ENCODE measurements around the gene SKI. TPM values are rescaled to one million over a fixed set of nuclear protein-coding genes. Genes with fewer than 3 reads are reported as not detected.

The SKI gene
- total RNA-seq, 1 donor from 2014 or later = 132 TPM

- peaks cover 15% of the 10 kb centered on the region for H3K4me1 Mint-ChIP-seq (ENCODE audit: unreplicated experiment)
- no peak overlapping the region for H3K4me3 Mint-ChIP-seq (ENCODE audit: unreplicated experiment)
- no peak overlapping the region for H3K27ac Mint-ChIP-seq (ENCODE audit: unreplicated experiment)
- no peak for TF ChIP-seq CTCF (IDR thresholded peaks at IDR 0.05)
- H3K27me3 Mint-ChIP-seq (ENCODE audit: unreplicated experiment) = no peaks in the 10 kb centered on the region
- H3K36me3 Mint-ChIP-seq (ENCODE audit: unreplicated experiment) = no peaks in the 10 kb centered on the region
- H3K9me3 Mint-ChIP-seq (ENCODE audit: unreplicated experiment) = no peaks in the 10 kb centered on the region
- DNase-seq (ENCODE audit: extremely low spot score, unreplicated experiment) = peak; percentile 70
These were observed 11.4 kb upstream of the SKI start for GRCh38 chr1:2216767-2217058.

GRCh38 chr1:2221271-2221670 lies 6.8 kb upstream of the SKI start:
- TF ChIP-seq CTCF (IDR thresholded peaks at IDR 0.05) = no peak
- H3K4me1 Mint-ChIP-seq (ENCODE audit: unreplicated experiment) = peaks cover 2% of the 10 kb centered on the region
- H3K27me3 Mint-ChIP-seq (ENCODE audit: unreplicated experiment) = no peaks in the 10 kb centered on the region
- DNase-seq (ENCODE audit: extremely low spot score, unreplicated experiment) = no peak
- H3K9me3 Mint-ChIP-seq (ENCODE audit: unreplicated experiment) = no peaks in the 10 kb centered on the region
- H3K4me3 Mint-ChIP-seq (ENCODE audit: unreplicated experiment) = no peak overlapping the region
- no peaks in the 10 kb centered on the region for H3K36me3 Mint-ChIP-seq (ENCODE audit: unreplicated experiment)
- no peak overlapping the region for H3K27ac Mint-ChIP-seq (ENCODE audit: unreplicated experiment)

GRCh38 chr1:2224170-2224584 lies 3.9 kb upstream of the SKI start:
- Mint-ChIP-seq H3K9me3 (ENCODE audit: unreplicated experiment) (no peaks in the 10 kb centered on the region), H3K27ac (ENCODE audit: unreplicated experiment) (no peak overlapping the region), H3K4me3 (ENCODE audit: unreplicated experiment) (no peak overlapping the region), H3K36me3 (ENCODE audit: unreplicated experiment) (peaks cover 2% of the 10 kb centered on the region), H3K27me3 (ENCODE audit: unreplicated experiment) (no peaks in the 10 kb centered on the region), H3K4me1 (ENCODE audit: unreplicated experiment) (peaks cover 3% of the 10 kb centered on the region)
- DNase-seq (ENCODE audit: extremely low spot score, unreplicated experiment) = no peak
- TF ChIP-seq CTCF (IDR thresholded peaks at IDR 0.05) = no peak

GRCh38 chr1:2224631-2225428 lies 3.3 kb upstream of the SKI start:
- peaks cover 3% of the 10 kb centered on the region for H3K4me1 Mint-ChIP-seq (ENCODE audit: unreplicated experiment)
- no peak overlapping the region for H3K27ac Mint-ChIP-seq (ENCODE audit: unreplicated experiment)
- peak; percentile 76 for DNase-seq (ENCODE audit: extremely low spot score, unreplicated experiment)
- no peak for TF ChIP-seq CTCF (IDR thresholded peaks at IDR 0.05)
- H3K27me3 Mint-ChIP-seq (ENCODE audit: unreplicated experiment) = no peaks in the 10 kb centered on the region
- peaks cover 8% of the 10 kb centered on the region for H3K36me3 Mint-ChIP-seq (ENCODE audit: unreplicated experiment)
- H3K4me3 Mint-ChIP-seq (ENCODE audit: unreplicated experiment) = peak overlapping the region; percentile 35
- H3K9me3 Mint-ChIP-seq (ENCODE audit: unreplicated experiment) = no peaks in the 10 kb centered on the region

- H3K36me3 Mint-ChIP-seq (ENCODE audit: unreplicated experiment) = peaks cover 14% of the 10 kb centered on the region
- H3K4me1 Mint-ChIP-seq (ENCODE audit: unreplicated experiment) = peaks cover 14% of the 10 kb centered on the region
- H3K9me3 Mint-ChIP-seq (ENCODE audit: unreplicated experiment) = no peaks in the 10 kb centered on the region
- TF ChIP-seq CTCF (IDR thresholded peaks at IDR 0.05) = no peak
- H3K4me3 Mint-ChIP-seq (ENCODE audit: unreplicated experiment) = peak overlapping the region; percentile 72
- no peaks in the 10 kb centered on the region for H3K27me3 Mint-ChIP-seq (ENCODE audit: unreplicated experiment)
- peak overlapping the region; percentile 88 for H3K27ac Mint-ChIP-seq (ENCODE audit: unreplicated experiment)
- peak; percentile 83 for DNase-seq (ENCODE audit: extremely low spot score, unreplicated experiment)
These were observed 1.4 kb upstream of the SKI start for GRCh38 chr1:2226525-2227345.

Data from osteocyte (in vitro differentiated cells).